ENCODE data around the gene CDKL5. TPM values are rescaled to one million over a fixed set of nuclear protein-coding genes. Genes with fewer than 3 reads are reported as not detected.
A peak's percentile ranks its signal among the peaks of the same experiment; 100 is the strongest.

Gene CDKL5
- total RNA-seq, 1 experiment from 2014 or later: 4.4 TPM

GRCh38 chrX:18698737-18699650, 273.6 kb downstream of the CDKL5 start:
- peak; percentile 31 for DNase-seq (ENCODE audit: low read depth)

GRCh38 chrX:18701621-18702361, 276.4 kb downstream of the CDKL5 start:
- peak; percentile 79 for DNase-seq (ENCODE audit: low read depth)

- DNase-seq (ENCODE audit: low read depth): peak; percentile 76
These were observed 277.2 kb downstream of the CDKL5 start for GRCh38 chrX:18702362-18703195.

Other genes with a start within 250 kb of the CDKL5 start
- gene BEND2, start 204.7 kb upstream of the CDKL5 start, total RNA-seq (2014; rRNA removed; shearing (Covaris generic)): not detected in 2 replicates
- gene SCML2, start 70.9 kb upstream of the CDKL5 start, total RNA-seq (2014; rRNA removed; shearing (Covaris generic)): 4.0 and 7.3 TPM in 2 replicates
- gene RS1, start 246.5 kb downstream of the CDKL5 start, total RNA-seq (2014; rRNA removed; shearing (Covaris generic)): not detected in 2 replicates

Measured in M059J (cell line).